HG03175 (cell line): ENCODE data around the gene MMP14.
"Not testable (repeated sequence)": the region's sequence is repeated elsewhere in the genome, so short reads cannot be mapped to it uniquely, and the experiment has no call there.

Experiments
- ATAC-seq: cut with Tn5 transposase; IDR thresholded peaks from one replicate; pipeline ENCODE4 v1.9.1; 2021; ENCODE audit warnings: mild to moderate bottlenecking, moderate library complexity; ENCODE audit not compliant: unreplicated experiment

MMP14 gene

GRCh38 chr14:22841311-22841710 lies 4.9 kb downstream of the MMP14 start:
- no peak for ATAC-seq

- ATAC-seq, result no peak
Observed at GRCh38 chr14:22841769-22842168, 5.4 kb downstream of the MMP14 start.

- ATAC-seq, result no peak
Observed at GRCh38 chr14:22842211-22843122, 6.1 kb downstream of the MMP14 start.

GRCh38 chr14:22843123-22843925 lies 6.9 kb downstream of the MMP14 start:
- no peak for ATAC-seq

GRCh38 chr14:22844221-22845102 lies 8.1 kb downstream of the MMP14 start:
- ATAC-seq, result no peak

- no peak for ATAC-seq
Observed at GRCh38 chr14:22845103-22845394, 8.7 kb downstream of the MMP14 start.

- ATAC-seq, result no peak
Observed at GRCh38 chr14:22845821-22846625, 9.6 kb downstream of the MMP14 start.

GRCh38 chr14:22846811-22847307 lies 10.5 kb downstream of the MMP14 start:
- no peak for ATAC-seq

GRCh38 chr14:22847661-22848341 lies 11.4 kb downstream of the MMP14 start:
- ATAC-seq, result no peak

GRCh38 chr14:22848351-22849164 lies 12.2 kb downstream of the MMP14 start:
- ATAC-seq, result no peak

GRCh38 chr14:22849212-22849819 lies 12.9 kb downstream of the MMP14 start:
- ATAC-seq, result no peak

- no peak for ATAC-seq
Observed at GRCh38 chr14:22850944-22851764, 14.8 kb downstream of the MMP14 start.

GRCh38 chr14:22852178-22852577 lies 15.8 kb downstream of the MMP14 start:
- ATAC-seq, result not testable (repeated sequence)

- ATAC-seq, result no peak
Observed at GRCh38 chr14:22852599-22852939, 16.2 kb downstream of the MMP14 start.

- ATAC-seq, result peak; percentile 71
Observed at GRCh38 chr14:22852940-22853767, 16.8 kb downstream of the MMP14 start.

- ATAC-seq, result not testable (repeated sequence)
Observed at GRCh38 chr14:22854296-22854695, 17.9 kb downstream of the MMP14 start.
